ENCODE results near the gene FADS6.

FADS6 gene

GRCh38 chr17:74840989-74841666 lies 52.3 kb downstream of the FADS6 start:
- no peak for DNase-seq (ENCODE audit: low spot score)
- TF ChIP-seq CTCF (IDR thresholded peaks at IDR 0.05; ENCODE audit: borderline replicate concordance, control extremely low read depth, extremely low read depth, insufficient read depth, missing control alignments): no peak
- in situ Hi-C loops (cut with MboI; ENCODE audit: low sequenced_read_pairs, unreplicated experiment): no loop called here

- TF ChIP-seq CTCF (IDR thresholded peaks at IDR 0.05; ENCODE audit: borderline replicate concordance, control extremely low read depth, extremely low read depth, insufficient read depth, missing control alignments): no peak
- DNase-seq (ENCODE audit: low spot score): no peak
- in situ Hi-C loops (cut with MboI; ENCODE audit: low sequenced_read_pairs, unreplicated experiment): no loop called here
These were observed 53.2 kb downstream of the FADS6 start for GRCh38 chr17:74839990-74840852.

GRCh38 chr17:74838274-74838673 lies 55.2 kb downstream of the FADS6 start:
- TF ChIP-seq CTCF (IDR thresholded peaks at IDR 0.05; ENCODE audit: borderline replicate concordance, control extremely low read depth, extremely low read depth, insufficient read depth, missing control alignments): no peak
- in situ Hi-C loops (cut with MboI; ENCODE audit: low sequenced_read_pairs, unreplicated experiment): no loop called here
- DNase-seq (ENCODE audit: low spot score): no peak

GRCh38 chr17:74836691-74837467 lies 56.6 kb downstream of the FADS6 start:
- no peak for DNase-seq (ENCODE audit: low spot score)
- in situ Hi-C loops (cut with MboI; ENCODE audit: low sequenced_read_pairs, unreplicated experiment): no loop called here
- TF ChIP-seq CTCF (IDR thresholded peaks at IDR 0.05; ENCODE audit: borderline replicate concordance, control extremely low read depth, extremely low read depth, insufficient read depth, missing control alignments): no peak

GRCh38 chr17:74836191-74836590 lies 57.2 kb downstream of the FADS6 start:
- in situ Hi-C loops (cut with MboI; ENCODE audit: low sequenced_read_pairs, unreplicated experiment): no loop called here

More at GRCh38 chr17:74836191-74836590, 57.2 kb downstream of the FADS6 start:
- DNase-seq (ENCODE audit: low spot score): no peak
- no peak for TF ChIP-seq CTCF (IDR thresholded peaks at IDR 0.05; ENCODE audit: borderline replicate concordance, control extremely low read depth, extremely low read depth, insufficient read depth, missing control alignments)
